IMR-90 (cell line): ENCODE measurements around the gene ZNF185.

Experiments
- BHLHE40 ChIP-seq: fragments of 150-350 bp; IDR thresholded peaks from 2 replicates; pipeline ENCODE4 v1.6.1; 2016; ENCODE audit warnings: mild to moderate bottlenecking, low read depth, low read length
- POLR2A ChIP-seq: IDR thresholded peaks from 2 replicates; pipeline ENCODE4 v1.6.1; 2012; ENCODE audit warnings: mild to moderate bottlenecking, low read depth, low read length

DNA sequence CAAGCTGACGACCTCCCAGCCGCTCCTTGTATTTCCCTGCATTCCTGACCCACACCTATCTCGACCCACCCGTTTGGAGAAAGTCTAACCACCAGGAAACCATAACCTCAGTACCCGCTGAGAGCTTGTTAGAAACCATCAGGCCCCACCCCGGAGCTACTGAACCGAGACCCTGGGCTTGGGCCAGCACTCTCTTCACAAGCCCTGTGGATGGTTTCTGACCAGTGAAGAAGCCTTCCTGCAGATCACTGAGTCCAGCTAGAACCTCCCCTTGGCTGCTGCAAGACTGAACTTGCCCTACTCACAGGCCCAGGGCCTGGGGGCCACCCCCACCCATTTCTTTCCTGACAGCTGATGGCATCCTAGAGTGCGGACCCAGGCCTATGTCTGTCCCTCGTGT is 26.6 kb upstream of the ZNF185 start:
- no peak for TF ChIP-seq POLR2A
- no peak for TF ChIP-seq BHLHE40
